ENCODE data around the gene MUS81.
"Not testable (repeated sequence)": the region's sequence is repeated elsewhere in the genome, so short reads cannot be mapped to it uniquely, and the experiment has no call there.

The MUS81 gene, protein sequence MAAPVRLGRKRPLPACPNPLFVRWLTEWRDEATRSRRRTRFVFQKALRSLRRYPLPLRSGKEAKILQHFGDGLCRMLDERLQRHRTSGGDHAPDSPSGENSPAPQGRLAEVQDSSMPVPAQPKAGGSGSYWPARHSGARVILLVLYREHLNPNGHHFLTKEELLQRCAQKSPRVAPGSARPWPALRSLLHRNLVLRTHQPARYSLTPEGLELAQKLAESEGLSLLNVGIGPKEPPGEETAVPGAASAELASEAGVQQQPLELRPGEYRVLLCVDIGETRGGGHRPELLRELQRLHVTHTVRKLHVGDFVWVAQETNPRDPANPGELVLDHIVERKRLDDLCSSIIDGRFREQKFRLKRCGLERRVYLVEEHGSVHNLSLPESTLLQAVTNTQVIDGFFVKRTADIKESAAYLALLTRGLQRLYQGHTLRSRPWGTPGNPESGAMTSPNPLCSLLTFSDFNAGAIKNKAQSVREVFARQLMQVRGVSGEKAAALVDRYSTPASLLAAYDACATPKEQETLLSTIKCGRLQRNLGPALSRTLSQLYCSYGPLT

DNA sequence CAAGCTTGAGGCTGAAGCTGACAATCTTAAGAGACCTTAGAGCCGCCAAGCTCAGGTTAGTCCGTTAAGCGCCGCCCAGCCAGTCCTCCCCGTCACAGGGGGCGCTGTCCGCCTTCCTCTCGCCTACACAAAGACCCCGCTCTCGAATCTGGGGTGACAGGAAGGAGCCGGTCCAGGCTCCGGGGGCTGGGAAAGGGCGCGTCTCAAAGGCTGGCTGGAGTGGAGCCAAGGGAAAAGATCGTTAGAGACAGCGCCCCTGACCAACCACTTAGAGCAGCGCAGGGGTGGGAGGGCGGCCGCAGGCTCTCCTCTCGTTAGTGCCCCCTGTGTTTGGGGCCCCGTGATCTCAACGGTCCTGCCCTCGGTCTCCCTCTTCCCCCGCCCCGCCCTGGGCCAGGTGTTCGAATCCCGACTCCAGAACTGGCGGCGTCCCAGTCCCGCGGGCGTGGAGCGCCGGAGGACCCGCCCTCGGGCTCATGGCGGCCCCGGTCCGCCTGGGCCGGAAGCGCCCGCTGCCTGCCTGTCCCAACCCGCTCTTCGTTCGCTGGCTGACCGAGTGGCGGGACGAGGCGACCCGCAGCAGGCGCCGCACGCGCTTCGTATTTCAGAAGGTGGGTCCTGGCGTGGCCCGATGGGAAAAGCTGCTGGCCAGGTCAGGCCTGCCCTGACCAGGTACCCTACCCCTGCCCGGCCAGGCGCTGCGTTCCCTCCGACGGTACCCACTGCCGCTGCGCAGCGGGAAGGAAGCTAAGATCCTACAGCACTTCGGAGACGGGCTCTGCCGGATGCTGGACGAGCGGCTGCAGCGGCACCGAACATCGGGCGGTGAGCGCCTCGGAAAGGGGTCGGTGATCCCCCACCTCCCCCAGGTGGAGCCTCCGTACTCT lies at the start of gene MUS81:
MUS81 (plus strand) TSS at position 156 of the 887 bp plus-strand sequence; CDS start at position 477, 321 bp downstream.
- DNase-seq: peak; percentile 64

- no peak for DNase-seq
Measured at GRCh38 chr11:65811764-65812475, 48.3 kb upstream of the MUS81 start.

GRCh38 chr11:65814131-65814985 lies 45.9 kb upstream of the MUS81 start:
- DNase-seq: no peak

DNA sequence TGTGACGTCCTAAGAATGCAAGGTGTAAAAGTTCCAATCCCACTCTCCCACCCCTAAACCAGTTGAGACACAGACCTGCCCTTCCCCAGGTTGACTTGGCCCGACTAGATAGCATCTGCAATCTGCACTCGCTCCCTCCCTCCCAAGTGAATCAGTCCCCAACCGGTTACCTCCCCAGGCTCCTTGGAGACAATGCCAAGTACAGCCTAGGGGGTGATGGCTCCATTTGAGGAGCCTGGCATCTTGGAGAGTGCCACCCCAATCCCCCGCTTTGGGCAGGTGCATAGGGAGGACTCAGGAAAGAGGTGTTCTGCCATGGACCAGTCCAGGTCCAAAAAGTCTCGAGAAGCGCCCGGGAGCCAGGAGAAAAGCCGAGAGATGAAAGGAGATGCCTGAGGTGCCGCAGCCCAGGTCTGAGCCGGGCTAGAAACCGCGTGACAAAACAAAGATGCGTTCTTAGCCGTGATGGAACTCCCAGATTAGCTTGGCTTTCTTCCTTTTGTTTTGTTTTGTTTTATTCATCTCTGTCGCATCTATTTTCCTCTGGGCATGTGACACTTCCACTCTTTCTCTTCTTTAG lies 45.2 kb upstream of the MUS81 start:
- DNase-seq: no peak

GRCh38 chr11:65816696-65817095 lies 43.5 kb upstream of the MUS81 start:
- no peak for DNase-seq

DNA sequence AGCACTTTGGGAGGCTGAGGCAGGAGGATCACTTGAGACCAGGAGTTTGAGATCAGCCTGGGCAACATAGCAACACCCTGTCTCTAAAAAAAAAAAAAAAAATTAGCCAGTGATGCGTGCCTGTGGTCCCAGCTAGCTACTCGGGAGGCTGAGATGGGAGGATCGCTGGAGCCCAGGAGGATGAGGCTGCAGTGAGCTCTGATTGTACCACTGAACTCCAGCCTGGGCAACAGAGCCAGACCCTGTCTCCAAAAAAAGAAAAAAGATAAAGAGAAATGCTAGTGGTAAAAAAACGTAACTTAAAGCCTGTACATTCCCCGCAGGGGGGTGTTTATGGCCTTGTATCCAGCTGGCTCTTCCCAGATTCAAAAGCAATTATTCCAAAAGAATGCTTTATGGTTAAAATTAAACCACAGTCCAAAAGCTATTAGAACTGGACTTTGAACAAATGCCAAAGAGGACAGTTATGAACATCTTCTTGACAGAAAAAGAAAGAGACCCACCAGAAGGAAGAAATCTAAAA lies 42.9 kb upstream of the MUS81 start:
- no peak for DNase-seq

DNA sequence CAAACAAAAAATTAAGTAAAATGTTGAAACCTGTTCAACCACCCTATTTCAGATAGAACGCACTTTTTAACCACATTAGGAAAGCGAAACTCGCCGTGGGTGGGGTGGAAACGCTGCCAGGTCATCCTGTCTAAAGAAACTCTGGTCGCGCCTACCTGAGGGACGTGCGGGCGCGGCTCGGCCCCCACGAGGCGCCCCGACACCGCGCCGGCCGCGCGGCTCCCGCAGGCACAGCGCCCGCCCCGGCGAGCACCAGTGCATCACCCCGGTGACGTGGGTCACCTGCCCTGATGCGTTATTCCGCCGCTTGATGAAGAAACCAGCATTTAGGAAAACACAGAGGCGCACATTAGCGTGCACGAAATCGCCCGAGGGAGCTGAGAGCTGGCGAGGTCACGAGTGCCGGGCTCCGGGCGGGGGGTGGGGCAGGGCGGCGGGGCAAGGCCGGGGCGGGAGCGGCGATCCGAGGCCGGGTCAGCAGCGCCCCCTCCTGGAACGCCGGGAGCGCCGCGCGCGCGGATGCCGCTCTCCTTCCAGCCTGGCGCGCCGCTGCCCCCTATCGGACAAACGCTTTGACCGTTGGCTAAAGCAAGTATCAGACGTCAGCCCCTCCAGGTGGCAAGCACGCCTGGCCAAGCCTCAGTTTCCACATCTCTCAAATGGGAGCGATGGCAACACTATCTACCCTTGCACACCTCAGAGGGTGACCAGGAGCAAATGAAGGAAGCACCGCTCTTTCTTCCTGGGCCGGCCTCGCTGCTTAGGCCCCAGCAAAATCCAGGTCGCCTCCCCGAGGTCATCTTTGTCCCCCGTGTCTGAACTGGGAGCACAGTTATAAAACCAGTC lies 42.2 kb upstream of the MUS81 start:
- no peak for DNase-seq

- no peak for DNase-seq
Measured at GRCh38 chr11:65821107-65821506, 39.1 kb upstream of the MUS81 start.

DNA sequence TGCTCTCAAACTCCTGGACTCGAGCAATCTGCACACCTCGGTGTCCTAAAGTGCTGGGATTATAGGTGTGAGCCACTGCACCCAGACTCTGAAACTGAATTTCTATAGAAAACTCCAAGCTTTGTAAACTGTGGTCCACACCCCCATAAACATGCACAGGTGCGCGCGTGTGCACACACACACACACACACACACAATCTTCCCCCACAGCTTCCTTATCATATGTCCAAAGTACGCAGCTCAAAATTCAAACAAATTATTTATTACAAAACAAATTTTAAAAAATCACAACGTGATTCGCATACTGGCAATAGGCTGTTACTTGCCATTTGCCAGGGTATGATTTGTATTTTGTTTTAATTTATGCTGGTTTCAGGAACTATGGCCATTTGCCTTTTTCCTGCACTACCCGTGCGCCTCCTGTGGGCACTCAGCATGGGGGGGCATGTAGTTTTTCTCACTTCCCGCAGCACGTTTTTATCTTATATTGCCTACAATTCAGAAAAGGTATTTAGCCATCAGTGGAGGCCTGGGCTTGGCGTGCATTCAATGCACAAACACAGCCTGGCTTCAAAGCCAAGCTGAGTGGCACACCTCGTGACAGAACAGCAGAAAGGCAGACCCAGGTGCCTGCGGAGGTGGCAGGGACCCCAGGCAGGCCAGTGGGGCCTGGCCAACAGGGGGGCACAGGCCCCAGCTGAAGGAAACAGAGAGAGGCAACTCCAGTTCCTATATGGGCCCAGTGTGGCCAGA lies 37.3 kb upstream of the MUS81 start:
- no peak for DNase-seq

DNA sequence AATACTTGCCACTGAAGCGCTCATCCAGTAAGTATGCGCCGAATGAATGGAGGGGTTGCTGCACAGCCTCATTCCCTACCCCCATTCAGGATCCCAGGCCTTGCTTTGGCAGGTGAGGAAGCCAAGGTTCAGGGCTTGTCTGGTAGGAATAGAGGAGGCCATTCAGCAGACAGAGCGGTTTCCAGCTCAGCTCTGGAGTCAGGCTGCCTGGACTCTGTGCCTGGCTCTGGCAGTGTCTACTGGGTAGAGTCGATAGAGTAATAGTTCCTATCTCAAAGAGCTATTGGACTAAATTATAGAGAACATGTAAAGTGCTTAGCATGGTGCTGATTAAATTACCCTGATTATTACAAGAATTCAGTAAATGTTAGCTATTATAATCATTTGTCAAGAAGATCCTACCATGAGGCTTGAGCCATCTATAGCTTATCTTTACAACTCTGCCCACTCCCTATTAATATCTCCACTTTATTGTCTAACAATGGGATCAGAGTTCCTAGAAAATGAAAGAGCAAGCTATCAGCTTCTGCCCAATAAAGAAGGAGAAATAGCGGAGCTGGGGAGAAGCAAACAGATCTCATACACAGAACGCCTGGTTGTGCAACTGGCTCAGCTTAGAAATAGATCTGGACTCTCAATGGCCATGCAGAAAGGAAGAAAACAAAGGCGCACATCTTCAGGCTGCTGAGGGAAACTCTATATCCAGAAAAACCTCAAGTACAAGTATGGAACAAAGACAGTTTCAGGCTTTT lies 33.1 kb upstream of the MUS81 start:
- DNase-seq: no peak

- DNase-seq: no peak
Measured at GRCh38 chr11:65829459-65829858, 30.8 kb upstream of the MUS81 start.

GRCh38 chr11:65832231-65832630 lies 28.0 kb upstream of the MUS81 start:
- DNase-seq: not testable (repeated sequence)

DNA sequence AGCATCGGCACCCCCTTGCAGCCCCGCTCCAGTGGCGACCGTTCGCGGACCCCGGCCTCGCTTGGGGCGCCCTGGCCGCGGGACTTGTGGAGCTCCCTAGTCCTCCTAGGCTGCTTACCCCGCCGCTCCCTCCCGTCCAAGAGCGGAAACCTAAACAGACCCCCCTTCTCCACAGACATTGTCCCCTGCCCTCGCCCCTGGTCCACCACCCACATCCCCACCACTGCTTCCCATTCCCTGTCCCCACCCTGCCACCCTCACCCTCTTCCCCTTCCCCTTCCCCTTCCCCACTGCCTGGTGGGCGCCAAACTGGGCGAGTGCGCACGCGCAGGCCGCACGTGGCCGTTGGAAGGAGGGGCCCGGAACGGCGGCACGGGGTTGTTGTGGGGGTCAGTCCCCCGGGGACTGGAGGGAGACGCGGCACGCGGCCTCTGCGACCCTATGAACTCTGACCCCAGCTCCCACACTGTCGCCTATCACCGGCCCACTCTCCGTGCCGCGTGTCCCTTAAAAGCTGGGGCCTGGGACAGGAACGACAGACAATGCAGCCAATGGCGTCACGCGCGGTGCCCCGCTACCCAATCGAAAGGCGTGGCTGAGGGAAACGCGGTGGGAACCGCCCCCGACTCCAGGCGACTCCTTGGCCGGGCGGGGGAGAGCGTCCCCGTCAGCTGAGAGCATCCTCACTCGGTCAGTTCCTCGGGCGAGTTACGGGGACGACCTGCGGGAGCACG lies 26.8 kb upstream of the MUS81 start, which contains the start of gene SNX32:
SNX32 (plus strand) TSS at position 667 of the 734 bp plus-strand sequence. CDS start 103 bp downstream, outside the sequence.
- no peak for DNase-seq

GRCh38 chr11:65834202-65834601 lies 26.0 kb upstream of the MUS81 start:
- DNase-seq: no peak

DNA sequence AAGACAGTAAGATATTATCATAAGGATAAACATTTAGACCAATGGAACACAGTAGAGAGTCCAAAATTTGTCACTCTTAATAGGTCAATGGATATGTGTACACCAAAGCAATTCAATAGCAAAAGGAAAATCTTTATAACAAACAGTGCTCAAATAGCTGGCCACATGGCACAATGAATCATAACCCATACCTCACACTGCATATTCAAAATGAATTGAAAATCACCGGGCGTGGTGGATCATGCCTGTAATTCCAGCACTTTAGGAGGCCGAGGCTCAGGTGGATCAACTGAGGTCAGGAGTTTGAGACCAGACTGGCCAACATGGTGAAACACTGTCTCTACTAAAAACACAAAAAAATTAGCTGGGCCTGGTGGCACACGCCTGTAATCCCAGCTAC lies 18.1 kb upstream of the MUS81 start:
- no peak for DNase-seq

GRCh38 chr11:65843811-65844210 lies 16.4 kb upstream of the MUS81 start:
- no peak for DNase-seq

- no peak for DNase-seq
Measured at GRCh38 chr11:65844231-65844872, 15.9 kb upstream of the MUS81 start.

Data from cortex of kidney (tissue), 1 donor.